NCI-H345 treated with DMSO at 0.1 percent for 48 hours (cell line): ENCODE data around the gene SC5D.
A peak's percentile ranks its signal among the peaks of the same experiment; 100 is the strongest.

Source experiments
- DNase-seq: peaks from one replicate; lab custom pipeline; 2025; ENCODE audit not compliant: unreplicated experiment; lab: John Stamatoyannopoulos, UW

The SC5D gene

DNA sequence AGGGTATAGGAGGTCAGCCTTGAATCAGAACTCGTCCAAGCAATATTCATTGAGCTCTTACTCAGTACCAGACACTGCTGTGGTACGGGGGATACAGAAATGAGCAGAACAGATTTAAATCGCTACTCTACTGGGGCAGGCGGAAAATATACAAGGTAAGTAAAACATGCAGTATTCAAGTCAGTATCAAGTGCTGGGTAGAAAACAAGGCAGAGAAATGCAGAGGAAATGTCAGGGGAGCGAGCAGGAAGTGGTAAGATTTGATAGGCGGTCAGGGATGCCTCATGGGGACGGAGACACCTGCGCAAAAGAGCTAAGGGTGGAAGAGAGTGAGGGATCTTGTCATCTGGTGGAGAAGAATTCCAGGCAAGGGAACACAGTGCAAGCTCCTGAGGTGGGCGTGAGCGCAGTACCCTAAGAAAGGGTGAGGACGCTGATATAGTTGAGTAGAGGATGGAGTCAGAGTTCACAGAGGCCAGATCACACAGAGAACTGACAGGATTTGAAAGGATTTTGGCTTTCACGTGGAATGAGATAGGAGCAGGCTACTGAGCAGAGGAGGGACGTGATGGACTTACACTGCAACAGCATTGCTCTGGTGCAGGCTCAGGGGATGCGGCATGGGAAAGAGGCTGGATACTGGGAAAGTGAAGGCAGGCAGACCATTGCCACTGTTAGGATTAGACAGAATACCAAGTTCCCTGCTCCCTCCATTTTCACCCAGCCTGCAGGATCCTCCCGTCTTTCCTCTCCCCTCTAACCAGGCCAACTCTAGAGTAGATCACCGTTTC lies 35.8 kb downstream of the SC5D start:
- no peak for DNase-seq

GRCh38 chr11:121328967-121329679 lies 36.6 kb downstream of the SC5D start:
- DNase-seq = no peak

DNA sequence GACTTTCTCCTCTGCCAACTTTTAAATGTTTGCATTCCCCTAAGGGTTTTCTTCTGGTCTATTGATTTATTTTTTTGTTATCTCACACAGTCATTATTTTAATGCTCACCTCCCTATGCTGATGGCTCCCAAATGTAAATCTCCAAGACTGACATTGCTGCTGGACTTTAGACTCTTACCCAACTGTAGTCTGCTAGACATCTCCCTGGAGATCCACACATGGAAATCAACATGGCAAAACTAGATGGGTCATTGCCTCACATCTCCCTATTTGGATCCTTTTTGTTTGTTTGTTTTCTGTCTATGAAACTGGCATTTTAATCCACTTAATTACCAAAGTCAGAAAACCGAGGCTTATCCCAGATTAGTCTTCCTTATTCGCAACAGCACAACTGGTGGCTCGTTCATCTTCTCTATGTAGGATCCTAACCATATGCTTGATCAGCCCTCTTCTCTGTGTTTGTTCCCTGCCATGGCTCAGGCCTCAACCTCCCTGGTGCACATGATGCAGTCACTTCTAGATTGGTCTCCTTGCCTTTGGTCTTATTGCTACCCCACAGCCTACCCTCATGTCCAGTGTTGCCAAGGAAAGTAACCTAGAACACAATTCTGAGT lies 37.3 kb downstream of the SC5D start:
- DNase-seq = no peak

DNA sequence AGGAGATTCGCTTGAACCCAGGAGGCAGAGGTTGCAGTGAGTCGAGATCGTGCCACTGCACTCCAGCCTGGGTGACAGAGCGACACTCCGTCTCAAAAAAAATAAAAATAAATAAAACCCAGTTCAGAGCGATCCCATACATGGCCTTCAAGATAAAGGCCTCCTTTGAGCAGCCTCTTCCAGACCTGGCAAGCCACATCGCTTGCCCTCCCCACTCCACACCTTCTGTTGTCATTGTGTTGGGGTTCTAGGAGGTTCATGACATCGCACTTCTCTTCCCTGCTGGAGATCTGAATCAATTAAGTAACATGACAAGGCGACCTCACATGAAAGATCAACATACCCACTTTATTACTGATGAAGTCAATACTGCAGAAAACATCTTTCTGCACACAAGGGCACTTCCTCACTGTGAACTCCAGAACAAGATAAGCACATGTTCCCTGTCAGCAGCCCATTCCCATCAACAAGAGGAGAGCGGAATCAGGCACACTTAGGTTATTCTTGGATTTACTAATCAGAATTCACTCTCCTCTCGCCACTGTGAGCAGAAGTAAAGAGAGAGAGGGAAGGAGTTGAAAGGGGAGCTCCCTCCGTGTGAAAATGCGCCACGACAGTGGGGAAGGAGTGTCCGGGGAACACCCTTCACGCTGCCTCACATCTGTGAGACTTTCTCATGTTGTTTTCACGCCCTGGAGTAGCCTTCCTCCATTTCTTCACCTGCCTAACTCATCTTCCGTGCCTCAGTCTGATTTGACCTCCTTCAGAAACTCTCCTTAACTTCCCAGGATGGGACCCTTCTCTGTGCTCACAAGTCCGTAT lies 38.3 kb downstream of the SC5D start:
- DNase-seq = no peak

GRCh38 chr11:121334973-121335710 lies 42.6 kb downstream of the SC5D start:
- no peak for DNase-seq

DNA sequence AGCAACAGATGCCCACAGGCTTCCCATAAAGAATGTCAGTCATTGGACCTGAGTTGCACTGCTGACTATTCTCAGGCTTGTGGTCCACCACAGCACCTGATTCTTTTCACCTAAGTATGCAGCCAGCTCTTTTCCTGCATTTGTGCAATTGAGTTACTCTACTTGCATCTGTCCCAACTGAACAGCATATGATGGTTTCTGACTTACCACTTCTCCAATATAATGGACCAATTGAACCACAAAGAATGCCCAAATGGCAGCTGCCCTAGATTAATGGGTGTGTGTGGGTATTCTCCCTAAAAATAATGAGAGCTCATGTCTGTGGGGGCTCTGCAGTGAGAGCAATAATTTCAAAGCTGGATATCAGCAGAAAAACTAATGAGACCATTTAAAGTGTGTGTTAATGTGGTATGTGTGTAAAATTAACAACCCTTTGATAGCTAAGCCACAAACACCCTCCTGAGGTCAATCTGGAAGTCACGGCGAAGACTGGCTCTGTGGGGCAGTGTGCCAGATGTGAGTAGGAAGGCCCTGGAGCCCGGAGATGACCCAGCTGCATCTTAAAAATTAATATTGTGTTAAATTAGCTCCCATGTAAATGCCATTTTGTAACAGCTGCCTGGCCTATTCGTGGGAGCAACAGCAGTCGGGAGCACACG lies 43.8 kb downstream of the SC5D start:
- no peak for DNase-seq

GRCh38 chr11:121337078-121337477 lies 44.5 kb downstream of the SC5D start:
- DNase-seq = no peak

DNA sequence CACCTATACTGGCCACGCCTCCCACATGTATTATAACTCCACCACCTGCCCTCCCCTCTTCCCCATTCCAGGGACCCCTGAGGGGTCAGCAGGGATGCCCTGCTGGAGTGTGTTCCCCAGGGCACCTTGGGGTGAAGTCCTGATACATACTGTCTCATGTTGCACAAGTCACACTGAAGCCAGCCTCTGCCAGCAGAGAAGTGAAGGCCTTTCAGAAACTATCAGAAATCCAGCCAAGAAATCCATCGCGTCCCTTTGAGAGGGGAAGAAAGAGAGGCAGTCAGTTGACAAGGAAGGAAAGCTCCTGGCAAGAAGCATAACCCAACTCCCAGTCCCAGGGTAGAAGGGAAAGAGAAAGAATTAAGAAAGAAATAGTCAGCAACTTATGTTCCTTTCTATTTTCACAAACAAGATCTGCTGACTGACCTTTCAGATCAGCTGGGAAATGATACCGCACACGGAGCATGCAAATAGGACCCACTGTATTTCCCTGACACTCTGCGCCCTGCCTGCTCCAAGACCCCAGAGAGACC lies 45.2 kb downstream of the SC5D start:
- no peak for DNase-seq

- DNase-seq = no peak
These were observed 46.0 kb downstream of the SC5D start for GRCh38 chr11:121338536-121338935.

- DNase-seq = no peak
These were observed 47.5 kb downstream of the SC5D start for GRCh38 chr11:121340032-121340580.

GRCh38 chr11:121341609-121342008 lies 49.0 kb downstream of the SC5D start:
- DNase-seq = no peak

DNA sequence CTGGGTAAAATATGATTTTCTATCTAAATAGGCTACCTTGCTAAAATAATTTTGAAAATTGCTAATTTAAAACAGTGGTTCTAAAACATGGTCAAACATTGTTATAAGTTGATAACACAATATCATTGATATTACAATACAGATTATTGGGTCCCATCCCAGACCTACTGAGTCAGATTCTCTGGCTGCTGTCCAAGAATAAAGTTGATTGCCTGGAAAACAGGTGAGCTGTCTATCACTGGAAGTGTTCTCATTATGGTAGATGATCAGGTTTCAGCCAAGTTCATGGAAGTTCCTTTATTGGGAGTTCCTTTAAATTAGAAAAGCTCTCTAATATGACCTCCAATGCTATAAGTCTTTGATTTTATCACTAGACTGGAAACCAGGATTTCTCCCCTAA lies 52.3 kb downstream of the SC5D start:
- peak; percentile 35 for DNase-seq

DNA sequence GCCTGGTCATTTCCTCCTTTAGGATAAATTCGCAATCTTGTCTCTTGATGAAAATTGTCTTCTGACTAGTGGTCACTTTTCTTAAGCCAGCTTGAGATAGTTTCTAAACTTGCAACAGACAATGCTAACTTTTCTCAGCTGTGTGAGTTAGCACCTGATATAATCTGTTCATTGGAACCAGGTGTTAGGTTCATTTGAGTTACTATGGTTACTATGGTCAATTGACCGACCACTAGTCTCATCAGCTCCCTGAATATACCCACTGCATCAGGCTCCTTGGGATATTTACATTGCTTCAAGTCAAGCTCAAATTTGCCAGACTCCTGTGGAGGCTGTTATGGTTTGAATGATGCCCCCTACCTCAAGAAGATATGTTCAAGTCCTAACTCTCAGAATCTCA lies 54.5 kb downstream of the SC5D start:
- no peak for DNase-seq

DNA sequence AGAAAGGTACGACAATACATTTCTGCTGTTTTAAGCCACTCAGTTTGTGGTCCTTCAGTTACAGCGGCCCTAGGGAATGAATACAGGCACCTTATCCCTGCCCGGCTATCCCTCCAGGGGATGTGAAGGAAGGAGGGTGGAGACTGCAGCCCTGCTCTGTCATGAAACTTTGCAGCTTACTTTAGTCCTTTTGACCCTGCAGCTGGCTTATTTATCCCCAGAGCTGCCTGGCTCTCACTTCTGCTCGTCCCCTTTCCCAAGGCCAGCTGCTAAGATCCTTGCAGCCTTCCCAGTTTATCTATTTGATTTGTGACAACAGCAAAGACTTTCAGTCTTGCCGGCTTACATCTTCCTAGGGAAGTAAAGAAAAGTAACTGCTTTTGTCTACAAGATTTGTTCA lies 55.2 kb downstream of the SC5D start:
- DNase-seq = no peak

GRCh38 chr11:121348220-121348875 lies 55.8 kb downstream of the SC5D start:
- DNase-seq = no peak

- no peak for DNase-seq
These were observed 57.2 kb downstream of the SC5D start for GRCh38 chr11:121349790-121350189.

- DNase-seq = no peak
These were observed 57.9 kb downstream of the SC5D start for GRCh38 chr11:121350314-121351082.

- DNase-seq = no peak
These were observed 58.6 kb downstream of the SC5D start for GRCh38 chr11:121351083-121351630.
